HL-60/S4 treated with phorbol 12-myristate 13-acetate at 8.2 ng/mL for 4 days and 3 days (cell line): ENCODE results near the gene TMEM81.

Experiments
- in situ Hi-C: fragments of 300-500 bp; cut with MboI; formaldehyde crosslinking; loops from 2 replicates; pipeline ENCODE4 v1.15.0; 2022; ENCODE audit warnings: low sequenced_read_pairs

The TMEM81 gene

GRCh38 chr1:205041001-205041715 lies 43.1 kb downstream of the TMEM81 start:
- in situ Hi-C loops, result no loop called here

GRCh38 chr1:205038132-205038786 lies 46.0 kb downstream of the TMEM81 start:
- in situ Hi-C loops, result no loop called here

GRCh38 chr1:205037539-205037938 lies 46.7 kb downstream of the TMEM81 start:
- in situ Hi-C loops, result no loop called here
